GM21825 (cell line): ENCODE measurements around the gene CYTH1.

Experiments used
- ATAC-seq: cut with Tn5 transposase; IDR thresholded peaks from one replicate; pipeline ENCODE4 v1.9.1; 2021; ENCODE audit warnings: mild to moderate bottlenecking, moderate library complexity; ENCODE audit not compliant: unreplicated experiment

Gene CYTH1

DNA sequence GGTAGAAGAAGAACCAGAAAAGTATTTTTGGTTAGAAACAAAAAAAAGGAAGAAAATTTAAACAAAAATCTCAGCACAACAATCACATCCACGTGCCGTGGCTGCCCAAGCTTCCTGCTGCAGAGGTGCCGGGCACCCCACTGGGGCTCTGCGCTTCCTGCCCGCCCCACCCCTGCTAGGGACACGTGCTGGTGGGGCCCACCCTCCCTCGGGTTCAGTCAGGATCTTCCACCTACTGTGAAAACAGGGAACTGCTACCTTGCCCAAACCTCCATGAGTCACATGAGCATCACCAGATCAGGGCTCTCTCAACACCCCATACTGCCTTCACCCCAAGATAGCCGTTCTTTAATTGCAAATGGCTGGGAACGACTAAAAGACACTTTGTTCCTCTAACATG lies 24.4 kb upstream of the CYTH1 start:
- ATAC-seq, result no peak

DNA sequence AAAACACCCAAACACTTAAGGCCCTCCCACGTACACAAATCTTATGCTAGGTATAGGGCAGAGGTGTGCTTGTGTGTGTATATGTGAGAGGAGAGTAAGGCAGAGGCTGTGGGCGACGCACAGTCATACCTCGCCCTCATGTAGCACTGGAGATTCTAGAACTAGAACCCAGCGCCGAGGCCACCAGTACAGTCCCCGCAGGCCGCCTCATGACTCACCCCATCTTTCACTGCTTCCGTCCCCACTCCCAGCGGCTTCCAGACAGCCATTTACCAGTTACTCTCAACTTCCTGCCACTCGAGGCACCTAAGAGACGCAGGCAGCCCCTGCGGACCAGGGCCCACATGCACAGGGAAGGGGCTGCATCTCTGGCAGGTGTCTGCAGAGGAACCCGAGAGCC lies 23.2 kb upstream of the CYTH1 start:
- no peak for ATAC-seq

DNA sequence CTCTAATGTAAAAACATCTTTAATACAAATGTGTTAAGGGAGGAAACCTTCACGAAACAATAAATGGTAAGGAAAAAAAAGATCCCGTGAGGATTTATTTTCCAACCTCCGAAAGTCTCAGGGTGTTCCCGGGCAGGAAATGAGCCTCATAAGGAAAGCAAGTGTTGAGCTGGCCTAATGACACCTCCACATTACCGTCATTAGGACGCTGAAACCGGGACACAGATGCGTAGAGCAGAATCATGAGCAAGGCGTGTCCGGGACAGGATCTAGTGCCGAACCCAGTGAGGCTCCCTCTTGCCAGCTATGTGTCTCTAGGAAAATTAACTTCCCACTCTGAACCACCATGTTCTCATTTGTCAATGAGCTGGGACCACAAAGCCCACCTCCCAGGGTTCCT lies 22.7 kb upstream of the CYTH1 start:
- ATAC-seq, result no peak

DNA sequence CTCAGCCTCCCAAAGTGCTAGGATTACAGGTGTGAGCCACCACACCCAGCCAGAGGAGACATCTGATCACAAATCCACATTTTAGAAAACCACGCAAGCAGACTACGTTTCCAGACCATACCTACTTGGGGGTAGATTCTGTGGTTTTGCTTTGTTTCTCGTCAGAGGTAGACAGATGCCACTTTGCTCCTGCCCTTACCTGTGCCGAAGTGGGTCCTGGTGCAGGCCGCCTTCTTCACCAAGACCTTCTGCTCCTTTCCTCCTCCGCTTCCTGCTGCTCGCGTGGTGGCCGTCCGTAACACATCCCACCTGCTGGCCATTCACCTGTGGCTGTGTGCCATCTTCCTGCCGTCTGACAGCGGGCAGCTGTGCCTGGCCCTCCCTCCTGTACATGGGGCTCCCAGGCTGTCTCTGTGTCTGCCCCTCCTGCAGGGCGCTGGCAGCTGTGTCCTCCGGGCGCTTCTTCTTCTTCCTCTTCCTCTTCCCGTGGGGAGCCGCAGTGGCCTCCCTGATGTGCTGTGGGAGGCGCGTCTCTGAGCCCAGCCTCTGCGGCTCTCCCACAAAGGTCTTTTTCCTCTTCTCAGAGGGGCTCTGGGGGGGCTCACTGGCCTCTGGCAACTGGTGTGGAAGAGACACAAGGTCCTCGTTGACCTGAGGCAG lies 21.2 kb upstream of the CYTH1 start:
- ATAC-seq, result no peak

DNA sequence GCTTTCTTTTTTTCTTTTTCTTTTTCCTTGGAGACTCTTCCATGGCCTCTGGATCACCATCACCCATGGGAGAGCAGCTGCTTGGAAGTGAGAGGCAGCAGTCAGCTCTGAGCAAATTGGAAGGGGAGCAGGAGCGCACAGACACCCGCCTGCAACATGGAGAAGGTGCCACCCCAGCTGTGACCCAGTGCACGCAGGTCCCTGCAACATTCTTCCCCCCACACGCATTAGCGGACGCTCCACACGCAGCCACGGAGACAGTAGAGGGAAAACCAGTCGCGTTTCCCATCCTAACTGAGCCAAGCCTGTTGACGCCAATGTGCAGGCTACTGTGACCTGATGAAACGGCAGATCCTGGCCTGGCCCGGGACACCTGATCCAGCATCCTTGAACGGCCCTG lies 20.4 kb upstream of the CYTH1 start:
- no peak for ATAC-seq

DNA sequence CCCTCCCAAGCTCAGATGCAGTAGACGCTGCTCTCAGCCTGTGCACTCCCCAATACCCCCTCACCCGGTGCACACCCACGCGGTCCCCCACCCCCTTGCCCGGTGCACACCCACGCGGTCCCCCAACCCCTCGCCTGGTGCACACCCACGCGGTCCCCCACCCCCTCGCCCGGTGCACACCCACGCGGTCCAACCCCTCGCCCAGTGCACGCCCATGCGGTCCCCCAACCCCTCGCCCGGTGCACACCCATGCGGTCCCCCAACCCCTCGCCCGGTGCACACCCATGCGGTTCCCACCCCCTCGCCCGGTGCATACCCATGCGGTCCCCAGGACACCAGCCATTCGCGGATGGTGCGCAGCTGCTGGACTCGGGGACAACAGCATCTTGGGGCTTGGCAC lies 19.9 kb upstream of the CYTH1 start:
- no peak for ATAC-seq

DNA sequence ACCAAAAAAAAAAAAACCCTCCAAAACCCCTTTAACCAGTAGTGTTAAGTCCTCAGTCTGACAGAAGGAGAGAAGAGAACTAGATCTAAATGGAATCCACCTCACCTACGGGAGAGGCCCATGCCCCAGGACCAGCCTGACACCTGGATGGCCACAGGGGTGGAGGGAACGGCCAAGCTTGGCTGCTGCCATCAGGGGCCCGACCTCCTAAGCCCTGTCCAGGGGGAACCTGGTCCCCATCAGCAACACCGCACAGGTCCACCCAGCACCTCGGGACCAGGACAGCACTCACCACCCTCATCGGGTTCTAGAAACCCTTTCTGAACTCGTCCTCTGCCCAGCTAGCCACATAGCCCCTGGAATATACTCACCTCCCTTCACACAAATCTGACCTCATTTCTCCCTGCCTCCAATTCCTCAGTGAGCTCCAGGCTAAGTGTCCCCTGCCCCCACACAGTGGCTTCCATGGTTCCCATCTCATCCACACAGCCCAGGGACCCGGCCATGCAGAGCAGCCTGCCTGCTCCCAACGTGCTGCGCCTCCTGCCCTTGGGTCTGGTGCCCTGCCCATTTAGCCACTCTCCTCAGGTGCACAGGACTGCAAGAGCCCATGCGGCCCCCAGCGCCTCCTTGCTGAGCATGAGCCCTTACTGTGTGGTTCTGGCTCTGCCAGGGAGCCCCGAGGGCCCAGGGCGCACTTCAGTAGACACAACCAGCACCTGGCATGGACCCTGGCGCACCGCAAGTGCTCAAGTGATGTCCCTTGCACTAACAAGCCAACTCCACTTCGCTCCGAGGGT lies 18.3 kb upstream of the CYTH1 start:
- no peak for ATAC-seq

DNA sequence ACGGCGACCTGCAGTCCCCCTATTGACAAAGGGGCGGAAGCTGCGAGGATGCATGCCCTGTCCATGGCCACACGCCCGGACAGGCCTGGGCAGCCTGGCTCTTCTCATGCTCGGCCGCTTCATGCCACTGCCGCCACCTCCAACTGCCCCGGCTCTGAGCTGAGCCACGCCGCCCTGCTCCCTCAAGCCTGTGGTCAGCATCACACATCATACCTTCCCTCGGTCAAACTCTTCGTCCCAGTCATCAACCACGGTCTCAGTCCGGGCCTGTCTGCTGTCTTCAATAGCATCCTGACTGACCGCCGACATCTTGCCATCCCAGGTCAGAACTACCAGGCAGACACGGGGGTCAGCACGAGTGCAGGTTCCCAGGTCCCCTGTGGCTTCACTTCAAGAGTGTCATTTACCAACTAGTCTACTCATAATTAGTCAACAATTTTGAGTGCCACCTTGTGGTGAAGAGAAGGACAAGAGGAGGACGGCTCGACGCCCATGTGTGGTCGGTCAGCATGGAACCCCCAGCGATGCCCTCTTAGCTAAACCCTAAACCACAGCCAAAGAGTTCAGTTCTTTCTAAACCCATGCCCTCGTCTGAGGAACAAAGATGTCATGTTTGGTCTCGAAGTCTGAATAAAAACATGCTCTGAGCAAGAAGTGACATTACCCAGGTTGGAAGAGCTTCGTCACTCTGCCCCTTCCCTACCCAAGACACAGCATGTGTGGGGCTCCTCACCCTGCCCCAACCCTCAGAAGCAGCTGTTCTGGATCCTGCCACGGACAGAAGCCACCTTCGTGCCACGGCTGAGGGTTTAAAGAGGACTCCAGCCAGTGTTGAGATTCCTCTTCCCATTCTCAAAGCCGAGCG lies 16.9 kb upstream of the CYTH1 start:
- no peak for ATAC-seq

DNA sequence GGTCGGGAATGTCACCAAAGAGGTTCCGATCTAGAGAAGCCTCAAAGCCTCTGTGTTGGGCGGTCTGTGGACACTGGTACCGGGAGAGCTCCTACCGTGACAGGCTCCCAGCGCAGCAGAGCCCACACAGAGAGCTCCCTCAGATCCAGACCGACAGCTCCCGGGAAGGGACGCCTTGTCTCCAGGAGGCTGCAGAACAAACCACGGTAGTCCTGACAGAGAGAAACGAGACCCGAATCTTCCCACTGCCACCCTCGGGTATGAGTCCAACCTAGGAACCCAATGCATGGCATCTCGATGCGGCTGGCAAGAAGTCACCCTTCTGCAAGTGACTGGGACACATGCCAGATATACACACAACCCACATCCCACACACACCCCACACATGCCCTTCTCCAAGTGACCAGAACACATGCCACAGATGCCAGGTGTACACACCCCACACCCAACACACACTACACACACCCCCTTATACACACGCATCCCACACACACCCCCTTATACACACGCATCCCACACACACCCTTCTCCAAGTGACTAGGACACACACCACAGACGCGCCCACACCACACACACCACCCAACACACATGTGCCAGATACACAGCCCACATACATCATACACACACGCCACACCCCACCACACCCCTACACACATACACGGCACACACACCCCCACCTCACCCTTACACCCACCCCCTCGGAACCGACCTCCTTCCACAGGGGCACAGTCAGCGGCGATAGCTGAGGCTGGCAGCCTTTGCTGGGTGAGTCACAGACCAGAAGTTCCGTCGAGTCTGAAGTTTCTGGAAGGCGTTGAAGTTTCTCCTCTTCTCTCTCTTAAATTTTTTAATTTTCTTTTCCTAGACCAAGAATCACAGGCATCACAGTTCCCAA lies 15.9 kb upstream of the CYTH1 start:
- no peak for ATAC-seq

DNA sequence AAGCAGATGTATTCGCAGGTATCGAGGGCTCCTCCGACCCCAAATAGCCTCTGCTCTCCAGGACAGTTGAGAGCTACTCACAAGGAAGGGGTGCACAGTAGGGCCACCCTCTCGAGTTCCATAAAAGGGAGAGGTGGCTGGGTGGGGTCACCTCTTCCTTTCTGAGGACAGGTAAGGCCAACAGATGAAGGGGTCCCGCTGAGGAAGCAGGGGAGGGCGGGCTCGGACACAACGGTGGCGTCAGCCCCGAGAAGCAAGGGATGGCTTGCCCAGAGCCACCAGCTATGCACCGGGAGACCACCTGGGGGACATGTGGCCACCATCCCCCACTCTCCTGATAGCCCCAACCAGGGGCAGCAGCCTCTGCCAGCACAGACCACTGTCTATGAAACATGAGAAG lies 15.1 kb upstream of the CYTH1 start:
- ATAC-seq, result no peak

DNA sequence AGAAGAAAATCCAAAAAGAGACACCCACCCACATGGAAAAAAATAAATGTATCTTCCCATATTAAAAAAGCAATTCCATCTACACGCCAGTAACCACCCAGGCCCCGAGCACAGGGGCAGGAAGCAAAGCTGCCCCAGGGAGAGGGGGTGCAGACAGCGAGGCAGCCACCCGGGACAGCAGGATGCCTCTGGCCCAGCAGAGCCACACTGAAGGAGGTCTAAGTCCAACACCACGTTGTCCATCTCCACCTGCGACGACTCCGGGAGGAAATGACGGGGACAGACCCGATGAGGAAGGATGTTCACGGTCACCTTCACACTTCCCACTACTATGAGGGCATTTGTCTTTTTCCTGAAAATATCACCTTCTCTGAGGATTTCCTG lies 14.4 kb upstream of the CYTH1 start:
- ATAC-seq, result no peak

DNA sequence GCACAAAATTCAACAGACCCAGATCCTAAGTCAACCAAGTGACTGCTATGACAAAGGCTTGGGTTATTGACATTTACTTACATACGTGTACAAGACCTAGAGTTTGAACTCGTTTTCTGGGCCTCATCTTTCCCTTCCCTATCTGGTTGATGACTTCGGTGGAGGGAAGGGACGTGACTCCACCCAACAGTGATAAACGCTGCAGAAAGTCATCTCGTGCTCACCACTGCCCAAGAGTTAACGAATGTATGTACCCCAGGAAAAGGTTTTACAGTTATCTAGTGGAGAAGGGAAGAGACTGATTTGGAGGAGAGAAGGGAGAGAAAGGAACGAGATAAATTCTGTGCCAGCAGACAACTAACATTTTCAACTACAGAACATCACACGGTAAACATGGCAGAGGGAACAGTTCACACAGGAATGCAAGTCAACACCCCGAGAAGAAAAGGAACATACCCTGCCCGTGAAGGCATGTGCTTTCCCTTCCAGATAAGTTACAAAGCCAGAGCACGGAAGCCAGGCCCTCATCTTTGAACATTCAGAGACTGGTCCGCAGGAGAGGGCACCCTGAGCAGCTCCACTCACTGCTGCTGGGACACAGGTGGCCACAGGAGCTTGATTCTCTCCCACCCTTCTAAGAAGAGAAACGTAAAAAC lies 13.9 kb upstream of the CYTH1 start:
- ATAC-seq, result no peak

DNA sequence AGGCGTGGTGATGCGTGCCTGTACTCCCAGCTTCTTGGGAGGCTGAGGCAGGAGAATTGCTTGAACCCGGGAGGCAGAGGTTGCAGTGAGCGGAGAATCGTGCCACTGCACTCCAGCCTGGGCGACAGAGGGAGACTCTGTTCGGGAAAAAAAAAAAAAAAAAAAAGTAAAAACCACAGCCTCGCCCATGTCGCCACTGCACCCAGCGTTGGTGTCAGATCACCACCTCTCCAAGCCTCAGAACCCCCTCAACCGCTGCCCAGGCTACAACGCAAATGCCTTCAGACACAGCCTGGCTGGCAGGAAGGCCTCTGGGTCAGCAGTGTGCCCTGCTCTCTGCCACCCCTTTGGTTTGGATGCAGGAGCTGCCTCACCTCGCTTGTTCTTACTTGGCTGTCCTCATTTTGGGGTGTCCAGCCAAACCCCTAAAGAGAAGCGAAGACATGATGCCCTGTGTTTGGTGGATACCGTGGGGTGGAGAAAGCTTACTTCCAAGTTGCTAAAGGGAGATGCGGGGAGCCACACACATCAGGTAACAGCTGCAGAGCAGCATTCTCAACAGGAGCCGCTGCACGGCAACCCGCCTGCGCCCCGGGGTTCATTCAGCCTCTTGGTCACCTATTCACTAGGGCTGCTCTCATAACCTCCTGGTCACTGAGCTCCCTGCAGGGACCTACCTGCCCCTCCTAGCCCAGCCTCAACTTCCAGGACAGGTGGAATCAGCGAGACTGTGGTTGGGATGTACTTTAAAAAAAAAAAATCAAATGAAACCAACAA lies 13.0 kb upstream of the CYTH1 start:
- no peak for ATAC-seq

DNA sequence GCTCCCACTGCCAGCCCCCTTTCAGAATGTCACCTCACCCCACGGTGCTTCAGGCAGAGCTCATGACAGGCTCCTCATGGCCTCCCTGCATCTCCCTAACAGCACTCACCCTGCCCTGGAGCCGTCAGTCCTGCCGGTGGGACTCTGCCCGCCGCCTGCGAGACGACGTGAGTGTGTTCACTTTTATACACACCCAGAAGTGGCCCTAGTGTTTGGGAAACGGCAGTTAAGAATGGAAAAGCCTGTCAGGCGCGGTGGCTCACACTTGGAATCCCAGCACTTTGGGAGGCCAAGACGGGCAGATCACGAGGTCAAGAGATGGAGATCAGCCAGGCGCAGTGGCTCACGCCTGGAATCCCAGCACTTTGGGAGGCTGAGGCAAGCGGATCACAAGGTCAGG lies 12.3 kb upstream of the CYTH1 start:
- ATAC-seq, result no peak

DNA sequence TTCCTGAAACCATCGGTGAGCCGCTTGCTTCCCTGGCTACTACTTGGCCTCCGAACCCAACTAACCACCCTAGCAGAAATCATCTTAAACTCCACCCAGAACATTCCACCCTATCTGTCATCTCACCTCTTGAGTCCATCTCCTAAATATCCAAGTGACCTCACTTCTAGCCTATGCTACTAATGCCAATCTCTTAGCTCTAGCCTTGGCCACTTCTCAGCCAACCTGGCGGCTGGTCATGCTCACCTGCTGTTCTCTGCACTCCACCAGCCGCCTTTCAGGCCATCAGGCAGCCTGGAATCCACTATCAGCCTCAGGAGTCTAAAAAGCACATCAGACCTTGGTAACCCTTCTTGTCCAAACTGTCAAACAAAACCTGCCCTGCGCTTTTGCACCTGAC lies 11.9 kb upstream of the CYTH1 start:
- ATAC-seq, result no peak

DNA sequence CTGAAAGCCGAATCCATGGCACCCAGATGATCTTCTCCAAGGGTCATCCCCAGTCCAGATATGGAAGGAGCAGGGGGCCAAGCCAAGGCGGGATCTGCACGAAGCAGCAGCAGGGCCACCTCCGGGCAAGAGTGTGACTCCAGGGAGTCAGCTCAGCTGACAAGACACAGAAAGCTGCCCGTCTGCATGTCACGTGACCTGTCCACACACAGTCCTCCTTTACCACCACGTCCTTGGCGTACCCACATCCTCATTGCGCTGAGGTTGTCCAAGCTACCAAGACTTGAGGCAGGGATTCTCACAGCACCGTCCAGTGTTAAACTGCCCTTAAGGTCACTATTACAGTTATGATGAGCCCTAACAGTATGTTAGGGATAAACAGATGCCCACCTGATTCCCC lies 11.3 kb upstream of the CYTH1 start:
- ATAC-seq, result no peak

DNA sequence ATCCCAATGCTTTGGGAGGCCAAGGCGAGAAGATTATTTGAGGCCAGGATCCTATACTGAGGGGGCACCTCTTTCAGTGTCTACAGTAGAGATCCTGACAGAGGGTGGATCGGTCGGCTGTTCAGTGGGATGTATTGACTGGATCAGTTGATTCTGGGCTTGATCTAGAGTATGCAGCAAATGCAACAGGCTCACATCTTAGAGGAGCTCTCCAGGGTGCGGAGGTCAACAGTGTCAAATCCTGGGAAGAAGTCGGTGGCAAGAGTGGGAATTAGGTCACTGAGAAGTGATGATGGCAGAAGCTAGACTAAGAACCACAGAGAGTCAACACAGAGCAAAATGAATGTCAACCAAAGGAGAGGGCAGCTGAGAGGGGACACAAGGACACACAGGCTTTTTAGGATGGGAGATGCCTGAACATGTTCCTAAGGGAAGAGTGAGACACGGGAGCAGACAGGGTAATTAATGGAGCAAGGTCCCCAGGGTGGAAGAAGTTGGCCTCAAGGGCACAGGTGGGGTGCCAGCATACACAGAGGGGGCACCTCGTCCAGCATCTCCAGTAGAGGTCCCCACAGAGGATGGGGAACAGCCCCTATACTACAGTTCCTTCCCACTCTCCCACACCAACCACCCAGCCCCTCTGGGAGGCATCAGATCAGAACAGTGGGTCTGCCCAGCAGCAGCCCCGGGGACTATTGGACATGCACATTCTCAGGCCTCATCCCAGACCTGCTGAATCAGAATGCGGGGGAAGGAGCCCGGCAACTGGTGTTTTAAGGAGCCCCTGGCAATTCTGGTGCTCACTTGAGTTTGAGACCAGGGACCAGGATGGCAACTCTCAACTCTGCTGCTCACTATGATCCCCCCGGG lies 10.0 kb upstream of the CYTH1 start:
- no peak for ATAC-seq

DNA sequence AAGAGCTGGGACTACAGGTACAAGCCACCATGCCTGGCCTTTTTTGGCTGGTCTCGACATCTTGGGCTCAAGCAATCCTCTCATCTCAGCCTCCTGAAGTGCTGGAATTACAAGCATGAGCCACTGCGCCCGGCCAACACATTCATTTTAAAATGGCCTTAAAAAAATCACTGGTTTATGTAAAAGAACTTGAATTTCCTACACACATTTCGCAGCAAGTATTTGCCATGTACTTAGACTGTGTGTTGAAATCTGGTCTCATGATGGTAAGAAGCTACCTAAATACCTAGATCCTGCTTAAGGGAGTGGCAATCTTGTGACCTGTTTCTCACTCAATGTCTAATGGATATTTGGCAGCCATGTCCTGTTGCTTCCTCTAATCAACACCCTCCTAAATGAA lies 8.5 kb upstream of the CYTH1 start:
- ATAC-seq, result no peak
